NCI-H526 treated with DMSO at 0.1 percent for 48 hours (cell line): ENCODE measurements around the gene HEATR3.

Experiments used
- DNase-seq: peaks from one replicate; lab custom pipeline; 2025; lab: John Stamatoyannopoulos, UW

Gene HEATR3

GRCh38 chr16:50056226-50056625 is 9.5 kb upstream of the HEATR3 start:
- no peak for DNase-seq

GRCh38 chr16:50058091-50058771 is 7.5 kb upstream of the HEATR3 start:
- no peak for DNase-seq

DNA sequence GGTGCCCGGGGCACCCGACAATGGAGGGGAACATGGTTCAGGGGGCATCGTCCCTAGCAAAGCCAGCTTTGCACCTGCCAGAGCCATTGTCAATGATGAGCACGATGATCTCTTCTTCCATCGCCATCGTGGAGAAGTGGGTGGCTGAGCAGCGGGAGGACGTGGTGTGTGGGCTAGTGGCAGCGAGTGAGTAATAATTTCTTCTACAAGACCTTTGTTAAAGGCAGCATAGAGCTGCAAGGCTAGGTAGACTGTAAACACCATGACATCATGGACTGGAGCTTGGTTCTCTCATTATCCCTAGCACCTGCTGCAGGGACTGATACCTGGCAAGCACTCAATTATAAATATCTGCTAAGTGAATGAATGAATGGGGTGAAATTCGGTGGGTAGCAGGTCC is 6.7 kb upstream of the HEATR3 start:
- no peak for DNase-seq

GRCh38 chr16:50059669-50060068 is 6.1 kb upstream of the HEATR3 start:
- DNase-seq, result no peak

GRCh38 chr16:50061326-50061725 is 4.4 kb upstream of the HEATR3 start:
- DNase-seq, result no peak

DNA sequence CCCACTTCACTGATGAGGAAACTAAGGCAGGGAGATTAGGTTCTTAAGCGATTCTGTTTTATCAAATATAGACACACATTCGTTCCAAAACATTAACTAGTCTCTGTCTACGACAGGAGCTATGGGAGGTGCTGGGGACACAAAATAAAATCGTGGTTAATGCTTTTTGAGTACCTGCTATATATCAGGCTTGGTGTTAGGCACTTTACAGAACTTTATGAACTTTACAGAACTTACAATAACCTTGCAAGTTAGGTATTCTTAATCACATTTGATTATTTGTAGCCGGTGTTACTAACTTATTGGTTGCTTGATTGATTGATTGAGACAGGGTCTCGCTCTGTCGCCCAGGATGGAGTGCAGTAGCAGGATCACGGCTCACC is 538 bp upstream of the HEATR3 start:
- no peak for DNase-seq

GRCh38 chr16:50066482-50067289 is 916 bp downstream of the HEATR3 start:
- no peak for DNase-seq

- no peak for DNase-seq
Observed at GRCh38 chr16:50067290-50067853, 1.6 kb downstream of the HEATR3 start.

DNA sequence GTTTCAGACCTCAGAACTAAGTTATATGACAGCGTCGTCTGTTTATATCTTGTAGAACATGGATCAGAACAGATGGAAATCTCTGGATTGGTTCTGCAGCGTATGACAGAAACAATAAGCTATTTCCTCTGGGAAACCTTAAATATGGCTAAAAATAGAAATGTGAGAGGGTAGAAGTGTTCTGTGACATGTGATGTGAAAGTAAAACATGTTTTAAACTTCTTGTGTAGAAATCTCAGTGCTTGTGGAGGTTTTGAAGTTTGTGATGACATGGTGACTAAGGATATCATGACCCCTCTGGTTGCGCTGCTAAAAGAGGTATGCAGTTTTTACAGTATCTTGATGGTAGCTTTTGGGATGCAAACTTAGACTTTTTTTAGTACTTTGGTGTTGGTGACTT is 2.8 kb downstream of the HEATR3 start:
- no peak for DNase-seq

- no peak for DNase-seq
Observed at GRCh38 chr16:50069060-50069459, 3.3 kb downstream of the HEATR3 start.

- DNase-seq, result no peak
Observed at GRCh38 chr16:50071075-50071671, 5.4 kb downstream of the HEATR3 start.

DNA sequence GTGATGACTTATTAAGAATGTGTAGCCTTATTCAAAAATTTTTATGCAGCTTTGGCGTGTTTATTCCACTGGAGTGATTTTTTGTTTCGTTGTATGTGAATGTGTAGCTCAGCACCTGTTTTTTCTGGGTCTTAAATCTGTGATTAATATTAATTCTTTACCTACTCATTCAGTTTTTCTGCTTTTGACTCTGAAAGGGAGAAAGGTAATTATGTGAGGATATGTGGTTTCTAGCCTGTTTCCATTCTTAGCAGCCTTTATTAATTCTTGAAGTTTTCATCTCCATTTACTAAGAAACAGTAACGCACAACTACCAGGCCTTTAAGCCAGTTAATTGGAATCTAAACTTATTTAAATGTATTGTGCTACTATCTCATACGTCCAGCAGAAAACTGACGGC is 7.0 kb downstream of the HEATR3 start:
- no peak for DNase-seq

DNA sequence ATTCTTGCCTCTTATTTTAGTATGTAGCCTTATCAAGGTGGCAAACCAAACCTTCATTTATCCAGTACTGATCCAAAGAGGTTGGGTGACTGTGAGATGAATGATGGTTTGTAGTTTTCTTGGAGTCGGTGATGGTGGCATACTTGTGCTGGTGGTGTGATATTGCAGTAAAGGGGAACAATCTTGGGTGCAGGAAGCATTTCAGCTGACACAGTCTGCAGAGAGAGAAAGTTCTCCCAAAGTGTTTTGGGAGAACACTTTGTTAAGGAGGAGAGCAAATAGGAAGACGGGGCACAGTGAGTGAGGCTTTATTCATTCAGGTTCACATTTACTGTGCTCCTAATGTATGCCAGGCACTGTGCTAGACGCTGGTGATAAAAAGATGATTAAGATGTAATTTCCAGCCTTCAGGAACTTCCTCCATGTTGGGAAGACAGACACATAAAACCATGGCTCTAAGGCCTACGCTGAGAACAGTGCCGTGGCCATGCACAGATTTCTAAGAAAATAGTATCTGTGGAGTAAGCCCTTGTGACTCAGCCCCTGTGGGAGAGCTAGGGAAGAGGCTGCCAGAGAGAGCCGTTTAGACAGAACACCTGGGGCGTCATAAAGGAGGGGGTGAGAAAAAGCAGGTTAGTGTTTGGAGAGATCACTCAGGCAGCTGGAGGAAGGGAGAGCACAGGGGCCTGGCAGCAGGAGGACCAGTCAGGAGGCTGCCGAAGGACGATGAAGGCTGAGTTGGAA is 13.8 kb downstream of the HEATR3 start:
- no peak for DNase-seq

GRCh38 chr16:50081428-50082018 is 15.8 kb downstream of the HEATR3 start:
- DNase-seq, result no peak

DNA sequence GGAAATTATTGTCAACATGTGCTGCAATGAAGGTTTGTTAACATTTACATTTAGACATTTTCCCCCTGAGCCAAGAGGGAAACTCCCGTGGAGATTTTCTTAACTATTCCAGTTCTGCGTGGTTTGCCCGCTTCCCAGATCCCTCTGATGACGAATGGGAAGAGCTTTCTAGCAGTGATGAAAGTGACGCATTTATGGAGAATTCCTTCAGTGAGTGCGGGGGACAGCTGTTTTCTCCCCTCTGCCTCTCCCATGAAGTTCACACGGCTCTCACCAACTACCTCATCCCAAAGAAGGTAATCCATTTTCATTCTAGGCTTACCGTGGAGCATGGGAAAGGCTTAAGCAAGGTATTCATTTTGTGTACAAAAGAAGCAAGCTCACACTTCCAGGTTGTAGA is 18.2 kb downstream of the HEATR3 start:
- DNase-seq, result no peak

- DNase-seq, result no peak
Observed at GRCh38 chr16:50086176-50086575, 20.4 kb downstream of the HEATR3 start.

- DNase-seq, result no peak
Observed at GRCh38 chr16:50088302-50088701, 22.5 kb downstream of the HEATR3 start.

DNA sequence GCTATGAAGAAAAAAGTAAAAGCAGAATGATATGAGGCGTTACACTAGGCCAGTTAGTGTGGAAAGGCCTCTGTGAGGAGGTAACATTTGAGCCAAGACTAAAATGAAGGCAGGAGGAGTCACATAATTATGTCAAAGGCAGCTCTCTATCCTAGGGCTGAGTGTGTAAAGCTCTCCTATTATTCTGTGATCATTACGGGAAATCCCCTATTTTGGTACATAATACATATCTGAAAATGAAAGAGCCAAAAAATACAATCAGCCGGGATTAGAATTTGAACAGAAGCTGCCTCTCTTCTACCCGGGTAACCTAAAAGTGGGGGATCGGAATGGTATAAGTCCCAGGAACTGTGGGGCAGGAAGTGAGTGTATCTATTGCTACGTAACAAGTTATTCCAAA is 27.1 kb downstream of the HEATR3 start:
- no peak for DNase-seq

DNA sequence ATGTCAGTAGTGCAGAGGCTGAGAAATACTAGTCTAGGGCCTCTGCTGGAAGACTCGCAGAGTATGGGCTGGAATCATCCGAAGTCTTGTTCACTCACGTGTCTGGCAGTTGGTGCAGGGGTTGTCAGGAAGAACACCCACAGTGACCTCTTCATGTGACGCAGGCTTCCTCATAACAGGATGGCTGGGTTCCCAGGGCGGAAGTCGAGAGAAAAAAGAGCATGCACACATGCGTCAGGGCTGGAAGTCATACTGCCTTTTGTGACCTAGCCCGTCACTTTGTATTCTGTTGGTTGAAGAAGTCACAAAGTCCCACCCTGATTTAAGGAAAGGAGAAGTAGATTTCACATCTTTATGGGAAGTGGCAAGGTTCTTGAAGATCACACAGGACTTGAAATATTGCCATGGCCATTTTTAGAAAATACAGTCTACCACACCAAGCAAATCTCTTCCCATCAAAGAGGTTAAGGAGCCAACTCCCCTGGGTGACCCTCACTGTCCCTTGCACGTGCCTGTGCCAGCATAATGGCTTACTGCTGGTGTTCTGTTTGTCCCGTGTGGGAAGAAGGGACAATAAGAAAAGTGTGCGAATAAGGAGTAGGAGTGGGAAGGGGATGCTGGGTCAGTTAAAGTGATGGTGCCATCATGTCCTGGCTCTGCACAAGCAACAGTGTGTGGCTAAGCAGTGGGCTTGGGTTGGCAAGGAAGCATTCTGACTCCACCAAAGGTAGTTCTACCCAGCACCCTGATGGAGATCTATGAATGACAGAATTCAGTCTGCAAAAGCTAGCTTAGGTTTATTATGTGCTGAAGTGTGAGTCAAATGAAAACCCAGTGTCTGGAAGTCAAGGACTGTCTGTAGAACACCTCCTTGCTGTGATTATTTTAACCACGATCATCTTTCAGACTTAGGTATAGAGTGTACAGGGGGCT is 28.1 kb downstream of the HEATR3 start:
- no peak for DNase-seq

GRCh38 chr16:50096791-50097190 is 31.0 kb downstream of the HEATR3 start:
- DNase-seq, result no peak
